Hematopoietic multipotent progenitor cell treated with erythropoietin and hydrocortisone succinate and interleukin-3 and kit ligand, for 15 days (in vitro differentiated cells): ENCODE data around the gene CEP131.
"Not testable (repeated sequence)": the region's sequence is repeated elsewhere in the genome, so short reads cannot be mapped to it uniquely, and the experiment has no call there.

Experiments used
- DNase-seq: peaks from one replicate; pipeline ENCODE4 v3.0.0-alpha.2; 2015; ENCODE audit warnings: low spot score

The CEP131 gene

GRCh38 chr17:81238815-81239713 lies 16.3 kb upstream of the CEP131 start, which contains the start of the genes NDUFAF8 and TEPSIN:
Gene NDUFAF8 (plus strand): TSS chr17:81239318. CDS start chr17:81239364, 46 bp downstream.
Gene TEPSIN (minus strand): TSS chr17:81239055. CDS start chr17:81239033, 22 bp downstream.
- DNase-seq, result peak; percentile 99

DNA sequence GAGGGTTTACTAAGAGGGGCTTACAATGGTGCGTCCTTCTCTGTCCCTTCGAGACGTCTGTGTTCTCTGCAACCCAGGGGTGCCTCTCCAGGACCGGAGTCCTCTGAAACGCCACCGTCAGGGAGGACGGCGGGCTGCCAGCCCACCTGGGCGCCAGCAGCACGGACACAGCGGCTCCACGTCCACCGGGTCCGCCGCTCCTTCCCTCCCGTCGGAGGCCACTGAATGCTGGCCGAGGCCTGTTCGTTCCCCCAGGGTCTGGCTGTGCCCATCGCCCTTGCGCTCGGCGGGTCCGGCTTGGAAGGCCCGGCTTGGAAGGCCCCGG lies 15.7 kb upstream of the CEP131 start:
- no peak for DNase-seq

GRCh38 chr17:81237591-81238489 lies 15.1 kb upstream of the CEP131 start:
- DNase-seq, result no peak

DNA sequence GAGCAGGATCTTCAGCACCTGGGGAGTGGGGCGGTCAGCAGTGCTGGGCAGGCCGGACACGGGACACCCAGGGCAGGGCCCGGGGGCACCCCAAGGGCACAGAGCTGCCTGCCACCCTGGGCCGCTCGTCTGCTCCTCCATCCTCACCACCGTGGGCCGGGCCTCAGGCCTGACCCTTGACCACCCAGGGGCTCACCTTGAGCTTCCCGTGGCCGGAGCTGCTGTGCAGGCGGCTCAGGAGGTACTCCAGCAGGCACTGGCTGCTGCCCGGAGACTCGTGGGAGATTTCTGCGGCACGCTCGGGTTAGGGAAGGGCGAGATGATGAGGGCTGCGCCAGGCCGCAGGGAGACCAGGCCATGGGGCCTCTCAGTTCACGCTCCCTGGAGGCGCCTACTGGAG lies 14.0 kb upstream of the CEP131 start:
- no peak for DNase-seq

DNA sequence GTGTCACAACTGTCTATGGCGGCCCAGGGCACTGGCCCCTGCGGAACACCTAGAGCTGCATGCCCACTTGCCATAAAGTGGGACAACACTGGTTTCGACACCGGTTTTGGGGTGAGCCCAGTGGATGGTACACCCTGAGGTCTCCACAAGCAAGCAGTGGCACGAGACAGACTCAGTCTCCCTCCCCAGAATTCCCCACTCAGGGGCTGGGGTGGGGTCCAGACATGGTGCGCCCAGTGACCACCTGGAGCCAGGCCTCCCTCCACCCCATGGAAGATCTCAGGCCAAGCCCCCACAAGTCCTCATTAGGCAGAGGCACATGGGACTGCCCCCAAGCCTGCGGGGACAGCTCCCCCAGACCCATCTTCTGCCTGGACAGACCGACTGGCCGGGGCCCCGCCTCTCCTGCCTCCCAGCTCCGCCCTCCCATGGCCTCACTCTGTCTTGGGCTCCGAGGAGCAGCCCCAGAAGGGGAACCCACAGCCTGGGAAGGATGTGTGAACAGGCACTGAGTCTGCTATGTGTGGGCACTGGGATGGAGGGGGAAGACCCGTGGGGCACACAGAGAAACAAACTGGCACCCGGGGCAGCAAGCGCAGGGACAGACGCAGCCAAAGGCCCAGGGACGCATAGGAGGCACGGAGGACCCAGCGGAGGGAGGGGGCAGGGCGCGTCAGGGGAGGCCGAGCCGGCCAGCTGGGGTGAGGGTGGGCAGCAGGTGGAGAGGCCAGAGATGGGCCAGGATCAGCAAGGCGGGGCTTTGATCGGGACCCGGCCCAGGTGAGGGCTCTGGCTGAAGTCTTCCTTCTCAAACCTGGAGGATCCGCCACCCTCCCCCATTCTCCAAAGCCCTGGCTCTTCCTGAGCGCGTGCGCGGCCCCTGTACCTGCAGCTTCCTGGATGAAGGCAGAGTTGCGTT lies 13.3 kb upstream of the CEP131 start:
- DNase-seq, result no peak

DNA sequence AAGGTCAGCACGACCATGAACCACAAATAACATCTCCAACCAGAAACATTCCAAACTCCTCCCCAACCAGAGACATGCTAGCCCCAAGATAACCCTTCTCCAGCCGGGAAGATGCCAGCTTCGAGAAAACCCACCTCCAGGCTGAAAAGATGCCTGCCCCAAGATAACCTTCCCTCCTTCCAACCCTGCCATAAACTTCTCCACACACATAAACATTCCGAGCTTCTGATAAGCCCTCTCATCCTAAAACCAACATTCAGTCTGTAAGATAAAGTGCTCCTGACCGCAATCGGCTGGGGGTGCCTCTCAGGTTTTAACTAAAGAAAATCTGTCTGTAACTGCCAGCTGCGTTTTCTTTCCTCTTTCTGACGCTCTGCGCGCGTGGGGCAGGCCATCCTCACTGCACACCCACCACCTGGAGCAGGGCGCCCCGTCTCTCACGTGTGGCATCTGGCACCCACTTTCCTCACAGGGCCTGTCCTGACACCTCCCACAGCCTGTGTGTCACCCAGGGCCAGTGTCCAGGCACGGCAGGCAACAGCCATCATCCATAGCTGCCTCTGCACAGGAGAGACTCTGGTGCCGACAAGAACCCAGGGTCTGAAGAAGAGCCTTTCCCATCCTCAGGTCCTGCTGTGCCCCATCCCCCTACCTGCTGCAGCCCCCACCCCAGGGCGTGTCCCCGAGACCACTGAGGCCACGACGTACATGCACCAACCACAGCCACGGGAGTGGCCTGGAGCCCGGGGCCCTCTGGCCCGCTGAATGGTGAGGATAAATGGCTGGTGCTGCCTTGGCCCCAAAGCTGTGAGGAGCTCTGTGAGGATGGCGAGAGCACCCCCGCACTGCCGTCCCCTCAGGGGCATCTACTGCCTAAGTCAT lies 12.4 kb upstream of the CEP131 start:
- no peak for DNase-seq

- DNase-seq, result no peak
These were observed 11.7 kb upstream of the CEP131 start for GRCh38 chr17:81234506-81234855.

DNA sequence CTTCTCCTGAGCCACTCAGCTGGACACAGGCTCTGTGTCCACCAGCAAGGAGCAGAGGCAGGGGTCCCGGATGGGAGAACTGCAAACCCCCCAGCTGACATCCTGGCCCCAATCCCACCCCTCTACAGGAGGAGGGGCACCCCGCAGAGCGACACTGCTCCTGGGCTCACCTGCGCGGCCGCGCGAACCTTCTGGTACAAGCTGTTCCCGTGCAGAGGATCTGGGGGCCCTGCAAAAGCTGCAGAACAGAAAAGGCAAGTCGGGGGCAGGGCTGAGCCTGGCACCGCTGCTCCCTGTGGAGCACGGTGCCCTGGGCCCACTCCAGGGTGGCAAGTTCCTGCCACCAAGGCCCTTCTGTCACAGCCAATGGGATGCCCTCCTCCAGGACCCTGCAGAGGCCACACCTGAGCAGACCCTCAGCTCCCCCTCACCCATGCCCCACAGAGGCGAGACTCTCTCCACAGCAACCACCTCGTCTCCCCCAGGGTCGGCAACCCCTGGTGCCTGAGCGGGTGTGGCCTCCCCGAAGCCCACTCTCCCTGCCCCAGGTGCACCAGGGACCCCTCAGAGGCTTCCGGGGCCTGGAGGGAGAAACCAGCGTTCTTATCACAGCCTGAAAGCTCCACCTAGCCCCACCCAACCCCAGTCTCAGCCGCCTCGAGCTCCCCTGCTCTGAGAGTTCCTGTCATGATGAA lies 11.2 kb upstream of the CEP131 start:
- DNase-seq, result no peak

- no peak for DNase-seq
These were observed 10.6 kb upstream of the CEP131 start for GRCh38 chr17:81233316-81233715.

- no peak for DNase-seq
These were observed 10.0 kb upstream of the CEP131 start for GRCh38 chr17:81232616-81233241.

DNA sequence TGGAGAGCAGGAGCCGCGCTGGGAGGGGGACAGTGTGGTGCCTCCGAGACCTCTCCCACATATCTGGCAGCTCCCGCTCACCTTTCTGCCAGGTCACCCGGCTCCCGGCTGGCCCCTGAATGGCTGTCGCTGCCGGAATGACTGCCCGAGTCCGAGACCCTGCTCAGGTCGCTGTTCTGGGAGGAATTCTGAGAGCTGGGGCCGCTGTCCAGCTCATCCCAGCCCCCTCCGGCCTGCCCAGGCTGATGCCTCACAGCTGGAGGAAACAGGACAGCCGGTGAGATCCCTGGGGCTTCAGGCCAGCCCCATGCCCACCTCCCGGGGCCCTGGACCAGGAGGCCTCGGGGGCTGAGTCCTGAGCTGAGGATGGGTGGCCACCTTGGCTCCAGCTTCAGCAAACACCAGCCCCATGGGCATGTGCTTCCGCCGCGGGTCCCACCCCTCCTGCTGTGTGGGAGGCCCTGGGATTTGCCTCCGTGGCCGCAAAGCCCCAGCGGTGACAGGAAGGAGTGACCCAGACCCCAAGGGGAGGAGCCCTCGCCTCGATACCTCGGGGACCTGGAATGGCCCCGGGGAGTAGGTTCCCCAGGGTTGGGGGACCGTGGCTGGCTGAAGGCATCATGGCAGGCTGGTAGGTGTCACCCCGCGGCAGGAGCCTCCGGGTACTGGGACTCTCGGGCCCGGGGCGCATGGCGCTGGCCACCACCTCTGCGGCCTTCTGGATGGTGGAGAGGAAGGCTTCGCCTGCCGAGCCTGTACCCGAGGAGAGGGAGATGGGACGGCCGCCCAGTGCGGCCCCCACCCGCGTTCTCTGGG lies 9.2 kb upstream of the CEP131 start:
- no peak for DNase-seq

DNA sequence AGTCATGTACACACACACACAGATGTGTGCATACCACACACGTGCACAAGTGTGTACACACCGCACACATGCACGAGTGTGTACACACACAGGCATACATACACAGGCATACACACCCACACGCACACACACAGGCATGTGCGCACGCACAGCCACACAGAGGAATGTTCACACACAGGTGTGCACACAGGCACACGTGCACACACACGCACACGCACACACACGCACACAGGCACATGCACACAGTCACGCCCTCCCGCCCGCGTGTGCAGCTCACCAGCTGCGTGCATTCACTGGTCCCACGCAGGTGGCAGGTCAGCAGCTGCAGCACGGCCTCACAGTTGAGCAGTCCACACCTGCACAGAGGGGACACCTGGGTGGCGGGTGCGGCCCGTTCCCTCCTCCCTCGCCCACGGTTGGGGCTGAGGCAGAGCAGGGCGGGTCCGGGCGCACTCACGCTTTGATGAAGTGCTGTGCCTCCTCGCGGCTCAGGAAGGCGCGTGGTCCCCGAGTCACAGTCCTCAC lies 8.4 kb upstream of the CEP131 start:
- no peak for DNase-seq

DNA sequence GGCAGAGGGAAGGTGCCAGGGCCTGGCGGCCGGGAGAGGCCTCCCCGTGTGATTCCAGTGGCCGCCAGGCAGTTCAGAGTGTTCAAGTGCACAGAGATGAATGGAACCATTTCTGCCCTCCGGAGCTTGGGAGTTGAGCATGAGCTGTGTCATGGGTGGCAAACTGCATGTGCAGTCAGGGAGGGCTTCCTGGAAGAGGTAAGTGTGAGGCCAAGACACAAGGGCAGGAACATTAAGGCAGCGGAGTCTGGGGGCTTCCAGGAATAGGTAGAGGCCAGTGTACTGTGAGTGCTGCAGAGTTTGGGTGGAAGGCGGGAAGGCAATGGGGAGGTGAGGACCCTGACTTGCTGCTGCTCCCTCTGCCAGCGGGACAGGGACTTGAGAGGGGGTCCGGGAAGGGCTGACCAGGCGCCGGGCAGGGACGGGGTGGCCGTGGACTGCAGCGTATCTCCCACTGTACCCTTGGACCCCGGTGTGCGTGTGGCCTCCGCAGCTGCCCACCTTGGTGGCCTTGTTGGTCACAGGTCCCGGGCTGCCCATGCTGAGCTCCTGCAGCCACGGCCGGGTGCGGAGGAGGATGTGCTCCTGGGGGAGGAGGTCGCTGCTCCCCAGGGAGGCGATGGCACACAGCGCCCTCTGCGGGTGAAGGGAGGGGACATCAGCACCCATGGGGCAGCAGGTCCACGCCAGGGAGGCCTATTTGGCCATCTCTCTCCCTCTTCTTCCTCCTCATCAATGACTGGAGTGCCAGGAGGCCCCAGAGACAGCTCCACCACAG lies 7.5 kb upstream of the CEP131 start:
- no peak for DNase-seq

- no peak for DNase-seq
These were observed 6.8 kb upstream of the CEP131 start for GRCh38 chr17:81229666-81229920.

DNA sequence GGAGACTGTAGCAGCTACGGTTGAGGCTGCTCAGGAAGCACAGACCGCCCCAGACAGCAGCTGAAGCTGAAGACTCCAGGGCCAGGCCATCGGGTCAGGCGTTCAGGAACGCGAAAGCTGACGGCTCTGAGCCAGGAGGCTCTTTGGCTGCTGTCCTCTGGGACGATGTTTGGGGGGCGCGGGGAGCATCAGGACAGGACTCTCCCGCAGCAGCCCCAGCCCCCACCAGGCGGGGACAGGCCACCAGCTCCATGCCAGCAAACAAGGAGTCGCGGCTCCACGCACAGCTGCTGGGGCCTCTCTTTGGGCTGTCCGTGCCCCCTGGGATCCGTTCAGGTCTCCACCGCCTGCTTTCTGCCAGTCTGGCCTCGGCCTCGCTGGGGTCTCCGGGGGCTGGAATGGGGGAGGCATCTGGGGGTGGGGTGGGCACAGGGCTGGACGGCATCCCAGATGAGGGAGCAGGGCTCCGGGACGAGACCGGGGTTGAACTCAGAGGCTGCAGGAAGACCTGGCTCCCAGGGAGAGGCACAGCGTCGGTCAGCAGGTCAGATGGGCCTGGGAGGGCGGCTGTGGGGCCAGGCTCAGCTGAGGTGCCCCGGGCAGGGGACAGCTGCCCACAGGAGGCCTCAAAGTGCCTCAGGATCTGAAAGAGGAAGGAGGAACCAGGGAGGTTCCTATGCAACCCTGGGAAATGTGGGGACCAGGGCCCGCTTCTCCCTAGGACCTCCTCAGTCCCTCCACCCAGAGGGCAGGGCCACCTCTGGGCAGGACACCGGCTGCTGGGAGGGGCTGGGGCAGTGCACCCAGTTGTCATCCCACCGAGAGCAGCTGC lies 6.3 kb upstream of the CEP131 start:
- DNase-seq, result no peak

DNA sequence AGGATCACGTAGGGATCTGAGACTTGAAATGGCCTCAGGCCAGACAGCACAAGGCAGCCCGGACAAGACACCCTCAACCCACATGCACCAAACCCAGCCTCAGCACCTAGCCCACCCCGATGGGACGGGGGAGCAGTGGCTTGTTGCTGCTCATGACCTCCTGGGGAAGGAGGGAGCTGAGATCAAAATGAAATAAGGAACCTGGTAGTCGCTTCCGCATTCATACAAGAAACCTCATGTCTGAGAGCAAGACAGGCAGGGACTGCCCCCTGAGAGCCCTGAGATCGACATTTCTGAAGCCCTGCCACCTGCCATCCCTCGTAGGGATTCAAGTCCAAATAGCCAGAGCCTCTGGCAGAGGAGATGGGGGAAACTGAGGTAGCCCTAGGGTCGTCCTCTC lies 5.7 kb upstream of the CEP131 start:
- DNase-seq, result no peak

- not testable (repeated sequence) for DNase-seq
These were observed 4.9 kb upstream of the CEP131 start for GRCh38 chr17:81227630-81228029.
